CD4-positive, alpha-beta T cell treated with Interleukin-15 for 4 hours (primary cell): ENCODE measurements around the gene SRRD.

Source experiments
- DNase-seq: peaks from one replicate; pipeline ENCODE4 v3.0.0-alpha.2; 2020; ENCODE audit warnings: low spot score

Gene SRRD

GRCh38 chr22:26453216-26453615 is 30.5 kb upstream of the SRRD start:
- DNase-seq = no peak

GRCh38 chr22:26453812-26454500 is 29.7 kb upstream of the SRRD start:
- DNase-seq = no peak

- DNase-seq = no peak
Measured at GRCh38 chr22:26457661-26458272, 25.9 kb upstream of the SRRD start.

DNA sequence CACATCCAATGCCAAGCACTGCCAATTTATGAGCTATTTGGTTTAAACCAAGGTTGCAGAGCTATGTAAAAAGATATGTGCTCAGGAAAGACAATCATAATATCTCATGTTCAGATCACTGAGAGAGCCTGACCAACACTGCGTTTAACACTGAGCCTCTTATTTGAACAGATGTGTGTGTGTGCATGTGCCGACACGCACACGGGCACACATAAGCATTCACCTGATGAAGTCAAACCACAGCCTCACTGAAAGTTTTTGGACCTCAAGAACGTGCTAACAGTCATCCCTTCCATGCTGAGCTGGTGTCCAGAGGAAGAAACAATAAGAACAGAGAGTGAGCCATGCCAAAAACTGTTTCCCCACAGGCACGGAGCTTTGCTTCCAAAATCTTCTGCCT is 23.5 kb upstream of the SRRD start:
- no peak for DNase-seq

GRCh38 chr22:26461188-26461810 is 22.4 kb upstream of the SRRD start:
- DNase-seq = peak; percentile 36

GRCh38 chr22:26462051-26462450 is 21.6 kb upstream of the SRRD start:
- no peak for DNase-seq

- DNase-seq = no peak
Measured at GRCh38 chr22:26462641-26463040, 21.0 kb upstream of the SRRD start.

GRCh38 chr22:26463101-26463661 is 20.5 kb upstream of the SRRD start:
- no peak for DNase-seq

DNA sequence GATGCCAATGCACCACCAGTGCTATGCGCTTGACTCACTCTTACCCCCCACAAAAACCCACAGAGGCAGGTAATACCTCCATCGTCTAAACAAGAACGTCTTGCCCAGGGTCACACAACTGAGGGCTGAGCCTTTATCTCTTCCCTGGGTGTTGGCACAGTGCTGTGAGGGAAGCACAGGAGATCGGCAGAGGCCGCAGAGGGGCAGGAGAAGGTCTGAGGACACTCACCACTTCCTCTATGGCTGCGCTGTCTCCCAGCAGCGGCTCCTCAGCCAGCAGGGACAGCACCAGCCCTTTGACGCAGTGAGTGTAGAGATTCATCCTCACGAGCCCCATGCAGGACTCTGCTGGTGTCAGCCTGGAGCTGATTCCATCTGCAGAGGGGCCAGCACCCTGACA is 20.0 kb upstream of the SRRD start:
- DNase-seq = no peak

GRCh38 chr22:26464312-26464711 is 19.4 kb upstream of the SRRD start:
- DNase-seq = no peak

DNA sequence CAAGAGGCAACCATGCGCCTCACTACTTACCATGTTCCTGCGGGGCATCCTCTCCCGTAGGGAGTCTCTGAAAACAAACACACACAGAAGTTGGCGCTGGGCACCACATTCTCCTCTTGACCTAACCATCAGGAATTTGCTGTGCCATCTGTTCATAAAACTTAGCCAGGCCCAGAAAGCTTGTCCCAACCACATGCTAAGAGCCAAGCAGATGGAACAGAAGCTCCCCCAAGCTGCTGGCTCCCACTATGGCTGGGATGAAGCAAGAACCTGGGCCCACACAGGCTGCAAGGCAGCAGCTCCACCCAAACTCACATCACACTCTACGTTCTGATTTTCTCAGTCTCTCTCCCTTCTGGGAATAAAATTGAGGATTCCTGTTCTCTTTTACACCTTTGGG is 17.5 kb upstream of the SRRD start:
- DNase-seq = no peak

GRCh38 chr22:26470807-26471206 is 12.9 kb upstream of the SRRD start:
- no peak for DNase-seq

- no peak for DNase-seq
Measured at GRCh38 chr22:26471522-26471921, 12.2 kb upstream of the SRRD start.

- DNase-seq = no peak
Measured at GRCh38 chr22:26474682-26475081, 9.0 kb upstream of the SRRD start.

GRCh38 chr22:26476705-26477340 is 6.9 kb upstream of the SRRD start:
- DNase-seq = no peak

DNA sequence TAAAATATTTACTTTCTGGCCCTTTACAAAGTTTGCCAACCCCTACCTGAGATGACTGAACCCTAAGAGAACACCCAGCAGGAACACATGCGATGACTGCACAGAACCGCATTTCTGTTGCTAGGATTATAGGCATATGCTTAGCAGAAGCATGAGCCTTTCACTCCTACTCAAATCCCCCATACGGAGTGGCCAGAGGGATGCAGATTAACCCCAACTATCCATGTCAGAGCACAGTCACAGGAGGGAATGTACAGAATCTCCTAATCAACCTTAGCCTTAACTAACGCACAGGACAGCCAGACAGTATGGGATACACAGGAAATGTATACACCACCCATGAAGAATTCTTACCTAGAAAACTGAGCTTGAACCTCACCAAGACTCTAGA is 6.3 kb upstream of the SRRD start:
- no peak for DNase-seq

GRCh38 chr22:26479043-26479791 is 4.5 kb upstream of the SRRD start:
- DNase-seq = no peak

DNA sequence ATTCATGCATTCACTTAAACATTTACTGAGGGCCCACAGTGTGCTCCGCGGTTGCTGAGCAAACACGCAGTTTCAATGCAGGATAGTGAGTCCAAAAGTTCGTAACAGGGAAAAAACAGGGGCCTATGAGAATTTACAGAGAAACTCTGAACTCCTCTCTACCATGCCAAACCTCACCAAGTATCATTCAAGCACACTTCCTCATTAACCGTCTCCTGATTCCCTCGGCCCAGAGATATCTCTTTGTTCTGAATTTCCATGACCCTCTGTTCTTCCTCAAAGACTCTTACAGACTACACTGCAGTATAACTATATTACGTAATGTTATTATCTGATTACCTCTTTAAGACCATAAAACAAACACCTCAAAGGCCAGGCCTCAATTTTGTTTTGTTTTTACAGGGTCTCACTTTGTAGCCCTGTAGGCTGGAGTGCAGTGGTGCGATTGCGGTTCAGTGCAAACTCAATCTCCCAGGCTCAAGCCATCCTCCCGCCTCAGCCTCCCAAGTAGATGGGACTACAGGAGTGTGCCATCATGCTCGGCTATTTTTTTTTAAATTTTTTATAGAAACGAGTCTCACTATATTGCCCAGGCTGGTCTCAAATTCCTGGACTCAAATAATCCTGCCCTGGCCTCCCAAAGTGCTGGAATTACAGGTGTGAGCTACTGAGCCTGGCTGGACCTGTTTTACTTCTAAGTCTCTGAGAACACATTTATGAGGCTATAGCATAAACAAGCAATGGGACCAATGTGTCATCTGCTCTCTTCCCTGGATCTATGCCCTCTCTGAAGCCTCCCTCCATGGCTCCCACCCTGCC is 3.7 kb upstream of the SRRD start:
- no peak for DNase-seq

GRCh38 chr22:26480611-26480932 is 3.1 kb upstream of the SRRD start:
- DNase-seq = no peak

GRCh38 chr22:26481112-26481693 is 2.5 kb upstream of the SRRD start:
- DNase-seq = no peak

DNA sequence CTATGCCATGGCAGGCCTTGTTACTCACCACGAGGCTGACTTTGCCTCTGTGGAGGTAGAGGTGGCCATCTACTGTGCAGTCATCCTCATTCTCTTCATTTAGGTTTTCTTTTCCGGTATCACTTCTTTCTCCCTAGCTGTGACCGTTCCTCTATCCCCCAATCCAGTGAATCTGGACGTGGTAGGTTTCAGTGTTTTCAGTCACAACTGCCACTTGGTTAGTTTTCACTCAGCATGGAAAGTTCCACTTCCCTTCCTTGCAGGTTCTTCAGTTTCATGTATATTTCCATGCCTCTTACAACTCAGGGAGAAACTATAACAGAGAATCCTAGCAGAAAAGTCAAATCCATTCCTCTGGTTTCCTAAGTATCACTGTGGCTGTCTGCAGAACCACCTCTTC is 2.0 kb upstream of the SRRD start:
- DNase-seq = no peak
